Erythroblast (primary cell): ENCODE measurements around the gene COL4A4.

Experiments used
- GATA1 ChIP-seq: IDR thresholded peaks from 2 replicates; pipeline ENCODE4 v1.6.1; 2011; ENCODE audit warnings: low read depth, mild to moderate bottlenecking, control low read depth, low read length, moderate library complexity
- POLR2A ChIP-seq: IDR thresholded peaks from 2 replicates; pipeline ENCODE4 v1.6.1; 2011; ENCODE audit warnings: mild to moderate bottlenecking, low read length

DNA sequence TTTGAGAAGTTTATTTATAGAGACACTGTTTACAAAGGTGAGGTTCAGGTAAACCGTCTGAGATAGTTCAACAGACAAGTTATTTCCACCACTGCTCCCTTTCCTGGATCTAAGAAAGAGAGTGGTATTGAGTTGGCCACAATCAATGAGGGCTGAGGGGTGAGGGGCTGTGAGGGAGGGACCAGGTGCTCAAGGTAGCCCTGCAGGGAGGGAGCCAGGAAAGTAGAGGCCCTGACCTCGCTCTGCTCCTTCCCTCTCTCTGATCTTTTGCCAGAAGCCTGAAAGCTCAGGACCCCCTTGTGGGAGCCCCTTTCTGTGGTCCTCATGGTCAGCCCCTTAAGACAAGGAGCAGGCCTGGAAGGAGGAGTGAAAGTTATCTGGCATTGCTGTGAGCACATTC is 30.2 kb upstream of the COL4A4 start:
- TF ChIP-seq POLR2A: no peak
- TF ChIP-seq GATA1: no peak
